Stimulated activated CD4-positive, alpha-beta T cell treated with anti-CD3 and anti-CD28 coated beads, Interleukin-4, amount 100 ng/mL, for 4 hours (primary cell): Measurements from ENCODE around the gene RRP7A.
"Not testable (repeated sequence)": the region's sequence is repeated elsewhere in the genome, so short reads cannot be mapped to it uniquely, and the experiment has no call there.

Experiments
- DNase-seq, 2 experiments: peaks; one replicate each; pipeline ENCODE4 v3.0.0-alpha.2; 2020

The RRP7A gene

GRCh38 chr22:42493393-42493792 is 26.2 kb downstream of the RRP7A start:
- DNase-seq, result no peak

GRCh38 chr22:42492323-42492690 is 27.3 kb downstream of the RRP7A start:
- no peak for DNase-seq

GRCh38 chr22:42490243-42490832 is 29.3 kb downstream of the RRP7A start:
- DNase-seq, result no peak

GRCh38 chr22:42489000-42489399 is 30.6 kb downstream of the RRP7A start:
- DNase-seq, result no peak

GRCh38 chr22:42484506-42484905 is 35.1 kb downstream of the RRP7A start:
- DNase-seq, result no peak

GRCh38 chr22:42483610-42484223 is 35.9 kb downstream of the RRP7A start:
- DNase-seq, result not testable (repeated sequence)

- no peak for DNase-seq
These were observed 44.5 kb downstream of the RRP7A start for GRCh38 chr22:42475122-42475521.

- no peak for DNase-seq
These were observed 46.0 kb downstream of the RRP7A start for GRCh38 chr22:42473484-42474193.

- DNase-seq, result no peak
These were observed 46.9 kb downstream of the RRP7A start for GRCh38 chr22:42472671-42473070.

GRCh38 chr22:42471441-42471840 is 48.2 kb downstream of the RRP7A start:
- no peak for DNase-seq

- no peak for DNase-seq
These were observed 49.1 kb downstream of the RRP7A start for GRCh38 chr22:42470366-42471082.

- no peak for DNase-seq
These were observed 50.8 kb downstream of the RRP7A start for GRCh38 chr22:42468841-42469240.

GRCh38 chr22:42462016-42462415 is 57.6 kb downstream of the RRP7A start:
- no peak for DNase-seq

- DNase-seq, result no peak
These were observed 58.1 kb downstream of the RRP7A start for GRCh38 chr22:42461511-42461910.
